K562 (cell line): ENCODE measurements around the gene POLR1C. TPM values are rescaled to one million over a fixed set of nuclear protein-coding genes. Genes with fewer than 3 reads are reported as not detected.

Experiments used
- E2F1 ChIP-seq: sonication (generic); formaldehyde crosslinking; IDR thresholded peaks from 2 replicates; pipeline ENCODE4 v1.8.1; 2023; ENCODE audit warnings: mild to moderate bottlenecking, missing genetic modification reagents, moderate library complexity
- E2F8 ChIP-seq: fragments of 450-650 bp; IDR thresholded peaks from 2 replicates; pipeline ENCODE4 v1.7.1; 2018; ENCODE audit warnings: mild to moderate bottlenecking, low read depth; ENCODE audit not compliant: partially characterized antibody
- HDGF ChIP-seq: fragments of 450-650 bp; IDR thresholded peaks from 2 replicates; pipeline ENCODE4 v1.6.1; 2016
- KDM5B ChIP-seq: fragments of 200-600 bp; sonication (generic); IDR thresholded peaks from 2 replicates; pipeline ENCODE4 v1.6.1; 2012; ENCODE audit warnings: low read depth, mild to moderate bottlenecking, moderate library complexity, low read length, control low read depth, inconsistent platforms; ENCODE audit not compliant: insufficient replicate concordance
- NFIC ChIP-seq: fragments of 450-650 bp; IDR thresholded peaks from 2 replicates; pipeline ENCODE4 v1.6.1; 2017; ENCODE audit warnings: mild to moderate bottlenecking, inconsistent platforms
- POLR2A ChIP-seq: fragments of 450-650 bp; conservative IDR thresholded peaks from 2 replicates; pipeline ENCODE4 v1.6.1; 2016
- POLR2AphosphoS2 ChIP-seq: IDR thresholded peaks from 2 replicates; pipeline ENCODE4 v1.6.1; 2012; ENCODE audit warnings: low read length, improper control_type of control experiment
- POLR2AphosphoS5 ChIP-seq: IDR thresholded peaks from 2 replicates; pipeline ENCODE4 v1.6.1; 2011; ENCODE audit warnings: mild to moderate bottlenecking, low read depth, low read length, moderate library complexity; ENCODE audit not compliant: control insufficient read depth, insufficient read depth
- SNRNP70 ChIP-seq: fragments of 200-400 bp; formaldehyde crosslinking; optimal IDR thresholded peaks from 2 replicates; pipeline ENCODE3; 2017; ENCODE audit warnings: low read depth, low read length
- TOE1 ChIP-seq, 2 experiments: fragments of 450-650 bp in 1 of 2; sonication (generic) in 1 of 2; formaldehyde crosslinking in 1 of 2; IDR thresholded peaks; 2 replicates each; pipeline versions ENCODE4 v1.7.1 to v1.8.0; 2016 to 2022; ENCODE audit warnings: borderline replicate concordance in 2 of 2, mild to moderate bottlenecking in 2 of 2, antibody characterized with exemption in 1 of 2, inconsistent platforms in 1 of 2, low read depth in 1 of 2, missing genetic modification reagents in 1 of 2, moderate library complexity in 1 of 2
- USF2 ChIP-seq: sonication (generic); formaldehyde crosslinking; IDR thresholded peaks from 2 replicates; pipeline ENCODE4 v1.5.0; 2020; ENCODE audit warnings: missing genetic modification reagents
- polyA plus RNA-seq, 8 experiments: library from polyadenylated mRNA; depleted of rRNA in 4 of 8; stranded (reverse) in 5 of 8; unstranded in 3 of 8; fragments of >200 nt; fragmentation: Nextera tagmentation in 2 of 8; fragmentation: Illumina TruSeq in 1 of 8; extraction: Ambion mirVana in 2 of 8; extraction: Trizol in 1 of 8; gene quantifications; 2 replicates each; pipeline versions ENCODE4 v1.2.1 to v1.2.3, GENCODE V29; 2011 to 2014; ENCODE audit warnings: inconsistent platforms in 1 of 8, missing spikeins in 1 of 8
- total RNA-seq, 7 experiments: library from RNA; depleted of rRNA in 6 of 7; stranded (reverse); fragments of >200 nt in 6 of 7; fragmentation: Illumina TruSeq in 2 of 7; extraction: Trizol in 2 of 7; gene quantifications; 2 replicates each; pipeline versions ENCODE4 v1.2.1 to v1.2.3, GENCODE V29; 2011 to 2021; ENCODE audit warnings: low replicate concordance in 1 of 7

POLR1C gene
- total and polyA plus RNA-seq, 9 of the 15 experiments (the other 6 are each of a cell fraction or from before 2014, with no cell fraction given), result 83.5 to 429 (median 120) TPM

- TF ChIP-seq E2F1 (CRISPR knock-in tag), result no peak
- TF ChIP-seq SNRNP70, result peak; percentile 13
- TF ChIP-seq KDM5B, result peak; percentile 3
- TF ChIP-seq USF2 (CRISPR knock-in tag), result 0 out of 2 replicates have a peak, but pooled peaks have one; percentile 1
- TF ChIP-seq NFIC, result peak; percentile 52; the same call in 1 of the 2 replicates
- peak; percentile 21 for TF ChIP-seq POLR2AphosphoS5
- TF ChIP-seq TOE1 (IDR thresholded peaks at IDR 0.05; ENCODE audit: borderline replicate concordance), result peak; percentile 47; the same call in 1 of the 2 replicates
- no peak for TF ChIP-seq TOE1 (CRISPR knock-in tag; IDR thresholded peaks at IDR 0.05; ENCODE audit: borderline replicate concordance, low read depth)
- TF ChIP-seq POLR2AphosphoS2, result peak; percentile 35; the same call in 1 of the 2 replicates
- TF ChIP-seq HDGF, result no peak
- peak; percentile 73 for TF ChIP-seq POLR2A
- peak; percentile 22 for TF ChIP-seq E2F8
Observed at GRCh38 chr6:43522547-43523261, 5.8 kb downstream of the POLR1C start (continued).
